SU-DHL-6 (cell line): ENCODE measurements around the gene PPP2R3A.
"Not testable (repeated sequence)": the region's sequence is repeated elsewhere in the genome, so short reads cannot be mapped to it uniquely, and the experiment has no call there.

Experiments
- H2AFZ ChIP-seq: fragments of 200-600 bp; sonication (generic); 2 replicates; pipeline ENCODE4 v1.6.1; 2014; ENCODE audit warnings: low read depth, mild to moderate bottlenecking, moderate library complexity, mixed read lengths, antibody characterized with exemption, low read length; ENCODE audit not compliant: severe bottlenecking
- H3F3A ChIP-seq: fragments of 200-600 bp; shearing (Covaris generic); 2 replicates; pipeline ENCODE4 v1.6.0; 2016; ENCODE audit warnings: antibody characterized with exemption, mild to moderate bottlenecking; ENCODE audit not compliant: insufficient read depth
- H3K27ac ChIP-seq: fragments of 200-600 bp; sonication (generic); 2 replicates; pipeline ENCODE4 v1.5.1; 2016; ENCODE audit warnings: low read depth, mild to moderate bottlenecking, low read length, moderate library complexity, mixed read lengths
- H3K27me3 ChIP-seq: fragments of 200-600 bp; sonication (generic), shearing (Covaris generic); 2 replicates; pipeline ENCODE4 v1.6.0; 2014; ENCODE audit warnings: mild to moderate bottlenecking, low read length
- H3K36me3 ChIP-seq: fragments of 200-600 bp; sonication (generic); 2 replicates; pipeline ENCODE4 v1.6.1; 2014; ENCODE audit warnings: mild to moderate bottlenecking, low read length, mixed read lengths
- H3K4me2 ChIP-seq: fragments of 300-600, 200-600 bp; shearing (Covaris generic), sonication (generic); 2 replicates; pipeline ENCODE4 v1.6.0; 2014; ENCODE audit warnings: low read length, low read depth, mild to moderate bottlenecking; ENCODE audit not compliant: poor library complexity, severe bottlenecking
- H3K4me3 ChIP-seq: fragments of 200-600 bp; sonication (generic); 2 replicates; pipeline ENCODE4 v1.5.1; 2014; ENCODE audit warnings: antibody characterized with exemption, low read length, mild to moderate bottlenecking, mixed read lengths; ENCODE audit not compliant: insufficient read depth, poor library complexity, severe bottlenecking
- H3K79me2 ChIP-seq: fragments of 200-600 bp; sonication (generic); 2 replicates; pipeline ENCODE4 v1.6.1; 2014; ENCODE audit warnings: mild to moderate bottlenecking, low read length, moderate library complexity; ENCODE audit not compliant: insufficient read depth
- H3K9ac ChIP-seq: fragments of 200-600 bp; sonication (generic); 2 replicates; pipeline ENCODE4 v1.7.0; 2014; ENCODE audit warnings: mild to moderate bottlenecking, low read length
- H3K9me2 ChIP-seq: fragments of 200-600 bp; sonication (generic); replicated peaks from 2 replicates; pipeline ENCODE4 v1.6.1; 2014; ENCODE audit warnings: low read length; ENCODE audit not compliant: insufficient read depth
- H3K9me3 ChIP-seq: fragments of 200-600 bp; sonication (generic); 2 replicates; pipeline ENCODE4 v1.6.1; 2014; ENCODE audit warnings: low read length, mixed read lengths; ENCODE audit not compliant: insufficient read depth
- H4K20me1 ChIP-seq: fragments of 200-600 bp; sonication (generic); 2 replicates; pipeline ENCODE4 v1.6.1; 2014; ENCODE audit warnings: low read depth, mild to moderate bottlenecking, antibody characterized with exemption, low read length, moderate library complexity, mixed read lengths
- CTCF ChIP-seq: fragments of 200-600 bp; sonication (generic); IDR thresholded peaks from one replicate; pipeline ENCODE4 v1.5.1; 2017; ENCODE audit warnings: antibody characterized with exemption, mild to moderate bottlenecking, low read length, moderate library complexity; ENCODE audit not compliant: insufficient read depth, poor library complexity, severe bottlenecking
- EZH2phosphoT487 ChIP-seq: fragments of 200-600 bp; sonication (generic), shearing (Covaris generic); conservative IDR thresholded peaks from 2 replicates; pipeline ENCODE4 v1.6.1; 2018; ENCODE audit warnings: mild to moderate bottlenecking, antibody characterized with exemption, low read length, moderate library complexity, mixed read lengths

The PPP2R3A gene

GRCh38 chr3:136075811-136076210 lies 110.3 kb downstream of the PPP2R3A start:
- Histone ChIP-seq H3K36me3 (no peaks in the 10 kb centered on the region), H3K4me3 (no peak overlapping the region), H4K20me1 (no peaks in the 10 kb centered on the region), H3K9me3 (no peaks in the 10 kb centered on the region), H3F3A (no peaks in the 10 kb centered on the region), H2AFZ (no peak overlapping the region), H3K4me2 (no peak overlapping the region), H3K9me2 (no peaks in the 10 kb centered on the region), H3K9ac (no peak overlapping the region), H3K27ac (no peak overlapping the region), H3K79me2 (no peaks in the 10 kb centered on the region), H3K27me3 (no peaks in the 10 kb centered on the region)
- TF ChIP-seq CTCF: no peak
- TF ChIP-seq EZH2phosphoT487: no peak

GRCh38 chr3:136078421-136079364 lies 113.2 kb downstream of the PPP2R3A start:
- Histone ChIP-seq H3K36me3 (no peaks in the 10 kb centered on the region), H3K4me2 (no peak overlapping the region), H4K20me1 (no peaks in the 10 kb centered on the region), H3K27me3 (no peaks in the 10 kb centered on the region), H3K27ac (no peak overlapping the region), H3K79me2 (no peaks in the 10 kb centered on the region), H3K9me3 (no peaks in the 10 kb centered on the region), H3K9ac (no peak overlapping the region), H2AFZ (no peak overlapping the region), H3F3A (no peaks in the 10 kb centered on the region), H3K4me3 (no peak overlapping the region), H3K9me2 (no peaks in the 10 kb centered on the region)
- TF ChIP-seq CTCF (peak; percentile 38), EZH2phosphoT487 (no peak)

GRCh38 chr3:136083641-136084382 lies 118.3 kb downstream of the PPP2R3A start:
- not testable (repeated sequence) for H3K4me2 ChIP-seq

GRCh38 chr3:136085067-136085466 lies 119.5 kb downstream of the PPP2R3A start:
- H3K9me2 ChIP-seq, H3K4me3 ChIP-seq, H3K9me3 ChIP-seq, H4K20me1 ChIP-seq, H3K27ac ChIP-seq, H3F3A ChIP-seq, H2AFZ ChIP-seq, H3K4me2 ChIP-seq, H3K36me3 ChIP-seq, H3K79me2 ChIP-seq, H3K9ac ChIP-seq, H3K27me3 ChIP-seq: not testable (repeated sequence)

More at GRCh38 chr3:136083641-136084382, 118.3 kb downstream of the PPP2R3A start:
- H3K9me3 ChIP-seq, H3K27me3 ChIP-seq, H3K79me2 ChIP-seq, H2AFZ ChIP-seq, H3K9me2 ChIP-seq, H3K9ac ChIP-seq, H4K20me1 ChIP-seq, H3K27ac ChIP-seq, H3F3A ChIP-seq, H3K4me3 ChIP-seq, H3K36me3 ChIP-seq: not testable (repeated sequence)
